ENCODE measurements around the gene UBAP2L.
"Not testable (repeated sequence)": the region's sequence is repeated elsewhere in the genome, so short reads cannot be mapped to it uniquely, and the experiment has no call there.

UBAP2L gene

GRCh38 chr1:154301582-154301981, 80.8 kb downstream of the UBAP2L start:
- no peaks in the 10 kb centered on the region for H3K4me1 ChIP-seq (ENCODE audit: insufficient read depth, insufficient read length)

GRCh38 chr1:154304664-154305337, 84.0 kb downstream of the UBAP2L start:
- no peak for DNase-seq (ENCODE audit: low read depth, low spot score)
- H3K9ac ChIP-seq (ENCODE audit: insufficient read length, low read depth), result no peak overlapping the region
- no peaks in the 10 kb centered on the region for H3K9me3 ChIP-seq (ENCODE audit: insufficient read depth, low read length)
- H3K4me1 ChIP-seq (ENCODE audit: insufficient read depth, insufficient read length), result no peaks in the 10 kb centered on the region
- H3K27me3 ChIP-seq (ENCODE audit: insufficient read depth, insufficient read length), result no peaks in the 10 kb centered on the region
- H3K4me3 ChIP-seq (ENCODE audit: insufficient read length, low read depth), result no peak overlapping the region
- H3K36me3 ChIP-seq (ENCODE audit: insufficient read depth, insufficient read length, low read length), result no peaks in the 10 kb centered on the region
- no peak for TF ChIP-seq ZNF274 (IDR thresholded peaks at IDR 0.05; ENCODE audit: low read depth, low read length)
- TF ChIP-seq SUZ12 (IDR thresholded peaks at IDR 0.05; ENCODE audit: extremely low read depth, insufficient read depth, insufficient read length), result no peak
- TF ChIP-seq YY1 (IDR thresholded peaks at IDR 0.05; ENCODE audit: insufficient read depth, insufficient read length), result no peak

More at GRCh38 chr1:154301582-154301981, 80.8 kb downstream of the UBAP2L start:
- TF ChIP-seq ZNF274 (IDR thresholded peaks at IDR 0.05; ENCODE audit: low read depth, low read length) (no peak), YY1 (IDR thresholded peaks at IDR 0.05; ENCODE audit: insufficient read depth, insufficient read length) (no peak), SUZ12 (IDR thresholded peaks at IDR 0.05; ENCODE audit: extremely low read depth, insufficient read depth, insufficient read length) (no peak)
- peaks cover 8% of the 10 kb centered on the region for H3K9me3 ChIP-seq (ENCODE audit: insufficient read depth, low read length)
- H3K36me3 ChIP-seq (ENCODE audit: insufficient read depth, insufficient read length, low read length), result no peaks in the 10 kb centered on the region
- no peak overlapping the region for H3K4me3 ChIP-seq (ENCODE audit: insufficient read length, low read depth)
- H3K27me3 ChIP-seq (ENCODE audit: insufficient read depth, insufficient read length), result no peaks in the 10 kb centered on the region
- no peak for DNase-seq (ENCODE audit: low read depth, low spot score)
- no peak overlapping the region for H3K9ac ChIP-seq (ENCODE audit: insufficient read length, low read depth)

- H3K4me1 ChIP-seq (ENCODE audit: insufficient read depth, insufficient read length), result no peaks in the 10 kb centered on the region
- H3K9me3 ChIP-seq (ENCODE audit: insufficient read depth, low read length), result no peaks in the 10 kb centered on the region
- H3K36me3 ChIP-seq (ENCODE audit: insufficient read depth, insufficient read length, low read length), result no peaks in the 10 kb centered on the region
- no peaks in the 10 kb centered on the region for H3K27me3 ChIP-seq (ENCODE audit: insufficient read depth, insufficient read length)
- H3K4me3 ChIP-seq (ENCODE audit: insufficient read length, low read depth), result no peak overlapping the region
- H3K9ac ChIP-seq (ENCODE audit: insufficient read length, low read depth), result no peak overlapping the region
- TF ChIP-seq SUZ12 (IDR thresholded peaks at IDR 0.05; ENCODE audit: extremely low read depth, insufficient read depth, insufficient read length), result no peak
- TF ChIP-seq YY1 (IDR thresholded peaks at IDR 0.05; ENCODE audit: insufficient read depth, insufficient read length), result no peak
- no peak for TF ChIP-seq ZNF274 (IDR thresholded peaks at IDR 0.05; ENCODE audit: low read depth, low read length)
- no peak for DNase-seq (ENCODE audit: low read depth, low spot score)
These were observed 85.4 kb downstream of the UBAP2L start for GRCh38 chr1:154306151-154306550.

- H3K4me3 ChIP-seq (ENCODE audit: insufficient read length, low read depth); H3K4me1 ChIP-seq (ENCODE audit: insufficient read depth, insufficient read length); H3K9ac ChIP-seq (ENCODE audit: insufficient read length, low read depth); DNase-seq (ENCODE audit: low read depth, low spot score); H3K36me3 ChIP-seq (ENCODE audit: insufficient read depth, insufficient read length, low read length); H3K27me3 ChIP-seq (ENCODE audit: insufficient read depth, insufficient read length); H3K9me3 ChIP-seq (ENCODE audit: insufficient read depth, low read length): not testable (repeated sequence)
These were observed 87.0 kb downstream of the UBAP2L start for GRCh38 chr1:154307670-154308270.

- H3K4me3 ChIP-seq (ENCODE audit: insufficient read length, low read depth); H3K36me3 ChIP-seq (ENCODE audit: insufficient read depth, insufficient read length, low read length); H3K27me3 ChIP-seq (ENCODE audit: insufficient read depth, insufficient read length); H3K9me3 ChIP-seq (ENCODE audit: insufficient read depth, low read length); DNase-seq (ENCODE audit: low read depth, low spot score); H3K4me1 ChIP-seq (ENCODE audit: insufficient read depth, insufficient read length); H3K9ac ChIP-seq (ENCODE audit: insufficient read length, low read depth): not testable (repeated sequence)
These were observed 88.4 kb downstream of the UBAP2L start for GRCh38 chr1:154309136-154309535.

GRCh38 chr1:154312229-154313065, 91.7 kb downstream of the UBAP2L start:
- DNase-seq (ENCODE audit: low read depth, low spot score); H3K4me3 ChIP-seq (ENCODE audit: insufficient read length, low read depth); H3K36me3 ChIP-seq (ENCODE audit: insufficient read depth, insufficient read length, low read length); H3K9ac ChIP-seq (ENCODE audit: insufficient read length, low read depth); H3K4me1 ChIP-seq (ENCODE audit: insufficient read depth, insufficient read length); H3K27me3 ChIP-seq (ENCODE audit: insufficient read depth, insufficient read length): not testable (repeated sequence)
- peaks cover 11% of the 10 kb centered on the region for H3K9me3 ChIP-seq (ENCODE audit: insufficient read depth, low read length)

GRCh38 chr1:154313066-154313356, 92.3 kb downstream of the UBAP2L start:
- no peaks in the 10 kb centered on the region for H3K4me1 ChIP-seq (ENCODE audit: insufficient read depth, insufficient read length)
- H3K27me3 ChIP-seq (ENCODE audit: insufficient read depth, insufficient read length), result no peaks in the 10 kb centered on the region
- no peak for DNase-seq (ENCODE audit: low read depth, low spot score)
- no peak overlapping the region for H3K9ac ChIP-seq (ENCODE audit: insufficient read length, low read depth)
- no peak overlapping the region for H3K4me3 ChIP-seq (ENCODE audit: insufficient read length, low read depth)
- H3K9me3 ChIP-seq (ENCODE audit: insufficient read depth, low read length), result peaks cover 11% of the 10 kb centered on the region
- no peaks in the 10 kb centered on the region for H3K36me3 ChIP-seq (ENCODE audit: insufficient read depth, insufficient read length, low read length)
- TF ChIP-seq YY1 (IDR thresholded peaks at IDR 0.05; ENCODE audit: insufficient read depth, insufficient read length) (no peak), SUZ12 (IDR thresholded peaks at IDR 0.05; ENCODE audit: extremely low read depth, insufficient read depth, insufficient read length) (no peak), ZNF274 (IDR thresholded peaks at IDR 0.05; ENCODE audit: low read depth, low read length) (no peak)

GRCh38 chr1:154314226-154314625, 93.5 kb downstream of the UBAP2L start:
- H3K36me3 ChIP-seq (ENCODE audit: insufficient read depth, insufficient read length, low read length); H3K27me3 ChIP-seq (ENCODE audit: insufficient read depth, insufficient read length); H3K9ac ChIP-seq (ENCODE audit: insufficient read length, low read depth); H3K4me1 ChIP-seq (ENCODE audit: insufficient read depth, insufficient read length); DNase-seq (ENCODE audit: low read depth, low spot score); H3K4me3 ChIP-seq (ENCODE audit: insufficient read length, low read depth): not testable (repeated sequence)
- peaks cover 11% of the 10 kb centered on the region for H3K9me3 ChIP-seq (ENCODE audit: insufficient read depth, low read length)
